ENCODE measurements around the gene WASF3. TPM values are rescaled to one million over a fixed set of nuclear protein-coding genes. Genes with fewer than 3 reads are reported as not detected.

WASF3 gene, protein sequence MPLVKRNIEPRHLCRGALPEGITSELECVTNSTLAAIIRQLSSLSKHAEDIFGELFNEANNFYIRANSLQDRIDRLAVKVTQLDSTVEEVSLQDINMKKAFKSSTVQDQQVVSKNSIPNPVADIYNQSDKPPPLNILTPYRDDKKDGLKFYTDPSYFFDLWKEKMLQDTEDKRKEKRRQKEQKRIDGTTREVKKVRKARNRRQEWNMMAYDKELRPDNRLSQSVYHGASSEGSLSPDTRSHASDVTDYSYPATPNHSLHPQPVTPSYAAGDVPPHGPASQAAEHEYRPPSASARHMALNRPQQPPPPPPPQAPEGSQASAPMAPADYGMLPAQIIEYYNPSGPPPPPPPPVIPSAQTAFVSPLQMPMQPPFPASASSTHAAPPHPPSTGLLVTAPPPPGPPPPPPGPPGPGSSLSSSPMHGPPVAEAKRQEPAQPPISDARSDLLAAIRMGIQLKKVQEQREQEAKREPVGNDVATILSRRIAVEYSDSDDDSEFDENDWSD
- 1.7 TPM for polyA plus RNA-seq (2013)

- Histone ChIP-seq H3K27me3 (replicated peaks in 2 of 5; ENCODE audit: control insufficient read depth in 4 of 5, insufficient read depth in 5 of 5, low read length in 4 of 5) (peaks cover 2 to 53% (median 38%) of the 10 kb centered on the region in 5 experiments), H3K36me3 (ENCODE audit: control insufficient read depth in 4 of 4, insufficient read depth in 4 of 4, low read length in 3 of 4) (no peaks in the 10 kb centered on the region), H3K4me1 (ENCODE audit: control extremely low read depth in 1 of 4, control insufficient read depth in 4 of 4, insufficient read depth in 4 of 4, low read length in 3 of 4) (peaks cover 0 to 14% (median 11%) of the 10 kb centered on the region in 4 experiments), H3K9me3 (ENCODE audit: control extremely low read depth in 1 of 5, control insufficient read depth in 4 of 5, insufficient read depth in 2 of 5, low read depth in 1 of 5, low read length in 4 of 5) (peaks cover 0 to 6% (median 3%) of the 10 kb centered on the region in 5 experiments), H3K4me3 (ENCODE audit: control insufficient read depth in 1 of 7, extremely low read depth in 1 of 7, insufficient read depth in 4 of 7, low read depth in 2 of 7, low read length in 6 of 7) (peak within 1 kb of the TSS; percentile 39 to 69 (median 61)), H3K27ac (ENCODE audit: insufficient read depth in 1 of 2, low read depth in 1 of 2, low read length in 2 of 2, poor library complexity in 1 of 2, severe bottlenecking in 2 of 2) (no peak within 1 kb of the TSS)
- CTCF ChIA-PET: interaction anchor here (0.6 kb wide), 1 partner anchor 38 kb away, joined by 3 read pairs; no protein-coding TSS in a partner anchor
- DNase-seq: peak; percentile 86 to 91 (median 91)
- under 1% methylated on average over 68 of the region's 94 CpGs for WGBS (ENCODE audit: insufficient coverage)
- POLR2A ChIA-PET: no interaction called here
Observed at GRCh38 chr13:26557393-26558073, at the start of gene WASF3. WASF3 (plus strand) TSS chr13:26557683; CDS start chr13:26642271, 84,588 bp downstream.

GRCh38 chr13:26508885-26509284 lies 48.6 kb upstream of the WASF3 start:
- Histone ChIP-seq H3K9me3 (ENCODE audit: control extremely low read depth in 1 of 5, control insufficient read depth in 4 of 5, insufficient read depth in 2 of 5, low read depth in 1 of 5, low read length in 4 of 5) (peaks cover 0 to 7% (median 4%) of the 10 kb centered on the region in 5 experiments), H3K4me1 (ENCODE audit: control extremely low read depth in 1 of 4, control insufficient read depth in 4 of 4, insufficient read depth in 4 of 4, low read length in 3 of 4) (no peaks in the 10 kb centered on the region), H3K36me3 (ENCODE audit: control insufficient read depth in 4 of 4, insufficient read depth in 4 of 4, low read length in 3 of 4) (no peaks in the 10 kb centered on the region), H3K27ac (ENCODE audit: insufficient read depth in 1 of 2, low read depth in 1 of 2, low read length in 2 of 2, poor library complexity in 1 of 2, severe bottlenecking in 2 of 2) (no peak overlapping the region), H3K27me3 (replicated peaks in 2 of 5; ENCODE audit: control insufficient read depth in 4 of 5, insufficient read depth in 5 of 5, low read length in 4 of 5) (peaks cover 0 to under 1% (median 0%) of the 10 kb centered on the region in 5 experiments), H3K4me3 (ENCODE audit: control insufficient read depth in 1 of 7, extremely low read depth in 1 of 7, insufficient read depth in 4 of 7, low read depth in 2 of 7, low read length in 6 of 7) (no peak overlapping the region)
- POLR2A ChIA-PET: interaction anchor here (0.6 kb wide), 1 partner anchor 380 kb away, joined by 3 read pairs; no protein-coding TSS in a partner anchor
- WGBS (ENCODE audit: insufficient coverage): 95% methylated on average over 4 of the region's 4 CpGs
- CTCF ChIA-PET: no interaction called here
- no peak for DNase-seq

GRCh38 chr13:26509491-26509890 lies 48.0 kb upstream of the WASF3 start:
- Histone ChIP-seq H3K4me1 (ENCODE audit: control extremely low read depth in 1 of 4, control insufficient read depth in 4 of 4, insufficient read depth in 4 of 4, low read length in 3 of 4) (no peaks in the 10 kb centered on the region), H3K36me3 (ENCODE audit: control insufficient read depth in 4 of 4, insufficient read depth in 4 of 4, low read length in 3 of 4) (no peaks in the 10 kb centered on the region), H3K27me3 (replicated peaks in 2 of 5; ENCODE audit: control insufficient read depth in 4 of 5, insufficient read depth in 5 of 5, low read length in 4 of 5) (peaks cover 0 to 2% (median 0%) of the 10 kb centered on the region in 5 experiments), H3K9me3 (ENCODE audit: control extremely low read depth in 1 of 5, control insufficient read depth in 4 of 5, insufficient read depth in 2 of 5, low read depth in 1 of 5, low read length in 4 of 5) (peaks cover 0 to 7% (median 4%) of the 10 kb centered on the region in 5 experiments), H3K27ac (ENCODE audit: insufficient read depth in 1 of 2, low read depth in 1 of 2, low read length in 2 of 2, poor library complexity in 1 of 2, severe bottlenecking in 2 of 2) (no peak overlapping the region), H3K4me3 (ENCODE audit: control insufficient read depth in 1 of 7, extremely low read depth in 1 of 7, insufficient read depth in 4 of 7, low read depth in 2 of 7, low read length in 6 of 7) (no peak overlapping the region)
- ChIA-PET POLR2A (no interaction called here), CTCF (no interaction called here)
- 98% methylated on average over 8 of the region's 10 CpGs for WGBS (ENCODE audit: insufficient coverage)
- DNase-seq: no peak

GRCh38 chr13:26513931-26514330 lies 43.6 kb upstream of the WASF3 start:
- no peaks in the 10 kb centered on the region for H3K4me1 ChIP-seq (ENCODE audit: control extremely low read depth in 1 of 4, control insufficient read depth in 4 of 4, insufficient read depth in 4 of 4, low read length in 3 of 4)
- no peak for DNase-seq
- CTCF ChIA-PET: interaction anchor here (1.6 kb wide), 1 partner anchor 188 kb away, joined by 3 read pairs; no protein-coding TSS in a partner anchor
- peaks cover 0 to 7% (median 4%) of the 10 kb centered on the region in 5 experiments for H3K9me3 ChIP-seq (ENCODE audit: control extremely low read depth in 1 of 5, control insufficient read depth in 4 of 5, insufficient read depth in 2 of 5, low read depth in 1 of 5, low read length in 4 of 5)
- 91% methylated on average over 5 of the region's 6 CpGs for WGBS (ENCODE audit: insufficient coverage)
- POLR2A ChIA-PET: no interaction called here
- no peaks in the 10 kb centered on the region for H3K36me3 ChIP-seq (ENCODE audit: control insufficient read depth in 4 of 4, insufficient read depth in 4 of 4, low read length in 3 of 4)
- H3K27ac ChIP-seq (ENCODE audit: insufficient read depth in 1 of 2, low read depth in 1 of 2, low read length in 2 of 2, poor library complexity in 1 of 2, severe bottlenecking in 2 of 2): no peak overlapping the region
- H3K27me3 ChIP-seq (replicated peaks in 2 of 5; ENCODE audit: control insufficient read depth in 4 of 5, insufficient read depth in 5 of 5, low read length in 4 of 5): peaks cover 0 to 15% (median 6%) of the 10 kb centered on the region in 5 experiments
- H3K4me3 ChIP-seq (ENCODE audit: control insufficient read depth in 1 of 7, extremely low read depth in 1 of 7, insufficient read depth in 4 of 7, low read depth in 2 of 7, low read length in 6 of 7): no peak overlapping the region

DNA sequence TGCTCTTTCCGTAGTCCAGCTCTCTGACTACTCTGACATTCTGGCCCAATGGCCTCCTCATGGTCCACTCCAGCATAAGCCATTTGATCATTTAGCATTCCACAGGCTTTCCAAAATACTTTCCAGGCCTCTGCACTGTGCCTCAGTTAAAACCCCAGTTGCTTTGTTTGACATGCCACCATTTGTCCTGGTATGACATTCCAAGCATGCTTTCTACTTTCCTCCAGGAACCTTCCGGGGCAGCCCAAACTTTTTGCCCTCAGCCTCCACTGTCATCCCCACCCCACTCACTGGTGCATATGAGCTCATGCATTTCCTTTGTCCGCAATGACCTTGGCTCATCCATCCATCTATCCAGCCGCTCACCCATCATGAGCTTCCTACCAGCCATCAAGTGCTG lies 41.8 kb upstream of the WASF3 start:
- no peak for DNase-seq
- H3K4me3 ChIP-seq (ENCODE audit: control insufficient read depth in 1 of 7, extremely low read depth in 1 of 7, insufficient read depth in 4 of 7, low read depth in 2 of 7, low read length in 6 of 7): no peak overlapping the region
- peaks cover 0 to 1% (median 0%) of the 10 kb centered on the region in 5 experiments for H3K9me3 ChIP-seq (ENCODE audit: control extremely low read depth in 1 of 5, control insufficient read depth in 4 of 5, insufficient read depth in 2 of 5, low read depth in 1 of 5, low read length in 4 of 5)
- H3K27ac ChIP-seq (ENCODE audit: insufficient read depth in 1 of 2, low read depth in 1 of 2, low read length in 2 of 2, poor library complexity in 1 of 2, severe bottlenecking in 2 of 2): no peak overlapping the region
- ChIA-PET CTCF (interaction anchor here (0.6 to 1.6 kb wide), 3 partner anchors 9 to 186 kb away, joined by 3 read pairs; no protein-coding TSS in a partner anchor), POLR2A (no interaction called here)
- peaks cover 0 to 15% (median 6%) of the 10 kb centered on the region in 5 experiments for H3K27me3 ChIP-seq (replicated peaks in 2 of 5; ENCODE audit: control insufficient read depth in 4 of 5, insufficient read depth in 5 of 5, low read length in 4 of 5)
- H3K36me3 ChIP-seq (ENCODE audit: control insufficient read depth in 4 of 4, insufficient read depth in 4 of 4, low read length in 3 of 4): no peaks in the 10 kb centered on the region
- no peaks in the 10 kb centered on the region for H3K4me1 ChIP-seq (ENCODE audit: control extremely low read depth in 1 of 4, control insufficient read depth in 4 of 4, insufficient read depth in 4 of 4, low read length in 3 of 4)
- WGBS (ENCODE audit: insufficient coverage): 78% methylated on average over 3 of the region's 4 CpGs

- WGBS (ENCODE audit: insufficient coverage): no CpG with 5 or more reads among the region's 2 CpGs
- Histone ChIP-seq H3K36me3 (ENCODE audit: control insufficient read depth in 4 of 4, insufficient read depth in 4 of 4, low read length in 3 of 4) (no peaks in the 10 kb centered on the region), H3K9me3 (ENCODE audit: control extremely low read depth in 1 of 5, control insufficient read depth in 4 of 5, insufficient read depth in 2 of 5, low read depth in 1 of 5, low read length in 4 of 5) (peaks cover 0 to 5% (median 0%) of the 10 kb centered on the region in 5 experiments), H3K27ac (ENCODE audit: insufficient read depth in 1 of 2, low read depth in 1 of 2, low read length in 2 of 2, poor library complexity in 1 of 2, severe bottlenecking in 2 of 2) (no peak overlapping the region), H3K4me3 (ENCODE audit: control insufficient read depth in 1 of 7, extremely low read depth in 1 of 7, insufficient read depth in 4 of 7, low read depth in 2 of 7, low read length in 6 of 7) (no peak overlapping the region), H3K4me1 (ENCODE audit: control extremely low read depth in 1 of 4, control insufficient read depth in 4 of 4, insufficient read depth in 4 of 4, low read length in 3 of 4) (no peaks in the 10 kb centered on the region), H3K27me3 (replicated peaks in 2 of 5; ENCODE audit: control insufficient read depth in 4 of 5, insufficient read depth in 5 of 5, low read length in 4 of 5) (peaks cover 0 to 15% (median 6%) of the 10 kb centered on the region in 5 experiments)
- CTCF ChIA-PET: no interaction called here
- no peak for DNase-seq
- POLR2A ChIA-PET: no interaction called here
Observed at GRCh38 chr13:26517936-26518335, 39.5 kb upstream of the WASF3 start.
